Tibial nerve (tissue), 4 donors: ENCODE results near the gene GABRQ. TPM values are rescaled to one million over a fixed set of nuclear protein-coding genes. Genes with fewer than 3 reads are reported as not detected.

Source experiments
- DNase-seq, 2 donors: peaks; one replicate each; pipeline ENCODE4 v3.0.0-alpha.2; 2019; ENCODE audit warnings: low spot score in 2 of 2
- H3K27ac ChIP-seq, 4 donors: fragments of 200-600 bp; sonication (generic) in 3 of 4; one replicate each; pipeline ENCODE4 v1.5.1; 2017 to 2019; ENCODE audit warnings: mild to moderate bottlenecking in 1 of 4
- H3K27me3 ChIP-seq, 2 donors: fragments of 200-600 bp; sonication (generic) in 1 of 2; one replicate each; pipeline versions ENCODE4 v1.5.1 to v1.6.0; 2017 to 2019
- H3K36me3 ChIP-seq, 3 donors: fragments of 200-600 bp; sonication (generic); one replicate each; pipeline ENCODE4 v1.5.1; 2018 to 2019
- H3K4me1 ChIP-seq, 4 donors: fragments of 200-600 bp; sonication (generic) in 3 of 4; one replicate each; pipeline ENCODE4 v1.5.1; 2017 to 2019
- H3K4me3 ChIP-seq, 4 donors: fragments of 200-600 bp; sonication (generic) in 3 of 4; one replicate each; pipeline ENCODE4 v1.5.1; 2017 to 2019; ENCODE audit warnings: mild to moderate bottlenecking in 1 of 4, moderate library complexity in 1 of 4
- H3K9me3 ChIP-seq, 4 donors: fragments of 200-600 bp; sonication (generic) in 3 of 4; one replicate each; pipeline ENCODE4 v1.5.1; 2017 to 2019
- CTCF ChIP-seq, 5 experiments: fragments of 200-600 bp in 3 of 5; fragments of 450-650 bp in 2 of 5; sonication (generic) in 3 of 5; IDR thresholded peaks; one replicate each; pipeline ENCODE4 v1.5.1; 2016 to 2019; ENCODE audit warnings: antibody characterized with exemption in 5 of 5, mild to moderate bottlenecking in 3 of 5, moderate library complexity in 2 of 5
- EP300 ChIP-seq, 2 donors: sonication (generic); formaldehyde crosslinking; IDR thresholded peaks; one replicate each; pipeline ENCODE4 v1.6.1; 2017; ENCODE audit warnings: antibody characterized with exemption in 2 of 2, mild to moderate bottlenecking in 1 of 2
- POLR2A ChIP-seq, 2 donors: fragments of 450-650 bp; IDR thresholded peaks; one replicate each; pipeline ENCODE4 v1.6.1; 2017; ENCODE audit warnings: antibody characterized with exemption in 2 of 2, mild to moderate bottlenecking in 2 of 2, moderate library complexity in 2 of 2
- WGBS, 2 donors: methylation state at CpG; one replicate each; pipeline ENCODE4 v1.1.5; 2018; 5-methylcytosine and 5-hydroxymethylcytosine counted together
- total RNA-seq, 4 donors: library from RNA; depleted of rRNA; stranded (reverse); fragments of >200 nt; gene quantifications; one replicate each; pipeline ENCODE4 v1.1.0, GENCODE V29; 2016

The GABRQ gene
- total RNA-seq, 4 donors from 2014 or later: 0.90 to 2.3 (median 1.4) TPM

- H3K9me3 ChIP-seq: no peaks in the 10 kb centered on the region
- no peak for DNase-seq
Measured at GRCh38 chrX:152639426-152639825, 1.7 kb downstream of the GABRQ start.

GRCh38 chrX:152640034-152640818 lies 2.5 kb downstream of the GABRQ start:
- Histone ChIP-seq H3K4me3 (no peak overlapping the region), H3K27ac (no peak overlapping the region), H3K36me3 (no peaks in the 10 kb centered on the region), H3K4me1 (peaks cover 0 to 12% (median 0%) of the 10 kb centered on the region in 4 donors), H3K9me3 (no peaks in the 10 kb centered on the region), H3K27me3 (peaks cover 0 to 26% of the 10 kb centered on the region in 2 donors)
- TF ChIP-seq EP300 (IDR thresholded peaks at IDR 0.05) (no peak), POLR2A (IDR thresholded peaks at IDR 0.05) (no peak), CTCF (IDR thresholded peaks at IDR 0.05) (no peak)
- DNase-seq: no peak
- 79 to 85% methylated on average over 12 to 18 of the region's 18 CpGs for WGBS, 2 donors

More at GRCh38 chrX:152639426-152639825, 1.7 kb downstream of the GABRQ start:
- Histone ChIP-seq H3K27me3 (peaks cover 0 to 26% of the 10 kb centered on the region in 2 donors), H3K4me3 (no peak overlapping the region), H3K4me1 (peaks cover 0 to 12% (median 0%) of the 10 kb centered on the region in 4 donors), H3K36me3 (no peaks in the 10 kb centered on the region), H3K27ac (no peak overlapping the region)
- TF ChIP-seq CTCF (IDR thresholded peaks at IDR 0.05): no peak
- TF ChIP-seq POLR2A (IDR thresholded peaks at IDR 0.05): no peak
- no peak for TF ChIP-seq EP300 (IDR thresholded peaks at IDR 0.05)
- WGBS, 2 donors: 83 to 84% methylated on average over 7 of the region's 7 CpGs

- H3K27ac ChIP-seq: no peak overlapping the region
- no peaks in the 10 kb centered on the region for H3K36me3 ChIP-seq
- no peak for DNase-seq
- no peak overlapping the region for H3K4me3 ChIP-seq
- H3K9me3 ChIP-seq: no peaks in the 10 kb centered on the region
- H3K27me3 ChIP-seq: peaks cover 0 to 26% of the 10 kb centered on the region in 2 donors
- 56 to 84% methylated on average over 6 to 10 of the region's 10 CpGs for WGBS, 2 donors
- H3K4me1 ChIP-seq: peaks cover 0 to 12% (median 0%) of the 10 kb centered on the region in 4 donors
- TF ChIP-seq EP300 (IDR thresholded peaks at IDR 0.05) (no peak), POLR2A (IDR thresholded peaks at IDR 0.05) (no peak), CTCF (IDR thresholded peaks at IDR 0.05) (no peak)
Measured at GRCh38 chrX:152641256-152641875, 3.7 kb downstream of the GABRQ start.

- WGBS, 2 donors: 59 to 85% methylated on average over 5 to 6 of the region's 6 CpGs
- no peak for DNase-seq
- peaks cover 0 to 26% of the 10 kb centered on the region in 2 donors for H3K27me3 ChIP-seq
- peaks cover 0 to 12% (median 0%) of the 10 kb centered on the region in 4 donors for H3K4me1 ChIP-seq
- H3K9me3 ChIP-seq: no peaks in the 10 kb centered on the region
- H3K27ac ChIP-seq: no peak overlapping the region
- no peaks in the 10 kb centered on the region for H3K36me3 ChIP-seq
- TF ChIP-seq POLR2A (IDR thresholded peaks at IDR 0.05) (no peak), CTCF (IDR thresholded peaks at IDR 0.05) (no peak)
- H3K4me3 ChIP-seq: no peak overlapping the region
Measured at GRCh38 chrX:152641996-152642395, 4.3 kb downstream of the GABRQ start.
